HL-60 (cell line): Measurements from ENCODE around the gene SEC14L1.

Experiments used
- POLR2AphosphoS5 ChIP-seq: IDR thresholded peaks from 2 replicates; pipeline ENCODE4 v1.6.1; 2012; ENCODE audit warnings: low read depth
- SPI1 ChIP-seq: IDR thresholded peaks from 2 replicates; pipeline ENCODE4 v1.6.1; 2012; ENCODE audit warnings: low read depth, mild to moderate bottlenecking, borderline replicate concordance
- TF ChIP-seq, protein P1 (sequence below): IDR thresholded peaks from one replicate; pipeline ENCODE4 v1.5.1; 2011; ENCODE audit warnings: low read length, control low read depth, inconsistent platforms; ENCODE audit not compliant: insufficient read depth

DNA sequence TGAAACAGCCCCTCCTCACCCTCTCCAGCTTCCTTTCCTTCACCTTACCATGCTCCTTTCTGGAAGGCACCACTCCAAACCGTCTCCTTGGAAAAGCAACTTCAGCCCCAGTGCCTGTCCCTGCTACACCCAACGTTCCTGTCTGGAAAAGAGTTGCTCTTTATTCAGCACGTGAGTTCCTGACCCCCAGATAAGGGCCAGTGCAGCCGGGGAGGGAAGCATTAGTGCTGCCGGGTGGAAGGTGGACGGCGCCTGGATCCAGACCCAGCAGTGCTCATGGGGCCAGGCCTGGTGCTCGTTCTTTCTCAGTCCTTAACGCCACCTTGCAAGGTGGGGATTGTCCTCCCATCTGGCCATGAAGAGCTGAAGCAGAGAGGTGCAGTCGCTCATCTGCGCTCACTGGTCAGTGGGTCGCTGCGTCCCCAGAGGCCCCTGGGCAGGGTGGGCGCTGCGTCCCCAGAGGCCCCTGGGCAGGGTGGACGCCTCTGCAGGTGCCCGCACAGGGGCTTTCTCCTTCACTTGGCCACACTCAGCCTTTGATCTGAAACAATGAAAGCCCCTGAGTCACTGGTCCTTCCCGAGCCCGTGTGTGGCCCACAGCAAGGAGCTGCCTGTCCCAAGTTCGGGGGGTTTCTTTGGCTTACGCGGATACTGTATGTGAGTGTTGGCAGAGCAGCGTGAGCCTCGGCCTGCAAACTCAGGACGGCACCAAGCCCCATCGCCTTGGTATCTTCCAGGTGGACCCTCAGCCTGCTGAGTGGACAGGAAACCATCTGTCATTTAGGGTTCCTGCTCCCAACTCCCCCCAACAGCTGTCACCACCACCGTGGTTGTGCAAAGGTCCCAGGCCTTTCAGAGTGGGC lies 117.1 kb downstream of the SEC14L1 start:
- TF ChIP-seq, protein P1, sequence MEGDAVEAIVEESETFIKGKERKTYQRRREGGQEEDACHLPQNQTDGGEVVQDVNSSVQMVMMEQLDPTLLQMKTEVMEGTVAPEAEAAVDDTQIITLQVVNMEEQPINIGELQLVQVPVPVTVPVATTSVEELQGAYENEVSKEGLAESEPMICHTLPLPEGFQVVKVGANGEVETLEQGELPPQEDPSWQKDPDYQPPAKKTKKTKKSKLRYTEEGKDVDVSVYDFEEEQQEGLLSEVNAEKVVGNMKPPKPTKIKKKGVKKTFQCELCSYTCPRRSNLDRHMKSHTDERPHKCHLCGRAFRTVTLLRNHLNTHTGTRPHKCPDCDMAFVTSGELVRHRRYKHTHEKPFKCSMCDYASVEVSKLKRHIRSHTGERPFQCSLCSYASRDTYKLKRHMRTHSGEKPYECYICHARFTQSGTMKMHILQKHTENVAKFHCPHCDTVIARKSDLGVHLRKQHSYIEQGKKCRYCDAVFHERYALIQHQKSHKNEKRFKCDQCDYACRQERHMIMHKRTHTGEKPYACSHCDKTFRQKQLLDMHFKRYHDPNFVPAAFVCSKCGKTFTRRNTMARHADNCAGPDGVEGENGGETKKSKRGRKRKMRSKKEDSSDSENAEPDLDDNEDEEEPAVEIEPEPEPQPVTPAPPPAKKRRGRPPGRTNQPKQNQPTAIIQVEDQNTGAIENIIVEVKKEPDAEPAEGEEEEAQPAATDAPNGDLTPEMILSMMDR = no peak
- TF ChIP-seq POLR2AphosphoS5 (no peak), SPI1 (no peak)
